GM19455 (cell line): Measurements from ENCODE around the gene TMEM131L.

ENCODE experiments used
- ATAC-seq: cut with Tn5 transposase; IDR thresholded peaks from one replicate; pipeline ENCODE4 v1.9.1; 2021; ENCODE audit not compliant: unreplicated experiment

The TMEM131L gene

DNA sequence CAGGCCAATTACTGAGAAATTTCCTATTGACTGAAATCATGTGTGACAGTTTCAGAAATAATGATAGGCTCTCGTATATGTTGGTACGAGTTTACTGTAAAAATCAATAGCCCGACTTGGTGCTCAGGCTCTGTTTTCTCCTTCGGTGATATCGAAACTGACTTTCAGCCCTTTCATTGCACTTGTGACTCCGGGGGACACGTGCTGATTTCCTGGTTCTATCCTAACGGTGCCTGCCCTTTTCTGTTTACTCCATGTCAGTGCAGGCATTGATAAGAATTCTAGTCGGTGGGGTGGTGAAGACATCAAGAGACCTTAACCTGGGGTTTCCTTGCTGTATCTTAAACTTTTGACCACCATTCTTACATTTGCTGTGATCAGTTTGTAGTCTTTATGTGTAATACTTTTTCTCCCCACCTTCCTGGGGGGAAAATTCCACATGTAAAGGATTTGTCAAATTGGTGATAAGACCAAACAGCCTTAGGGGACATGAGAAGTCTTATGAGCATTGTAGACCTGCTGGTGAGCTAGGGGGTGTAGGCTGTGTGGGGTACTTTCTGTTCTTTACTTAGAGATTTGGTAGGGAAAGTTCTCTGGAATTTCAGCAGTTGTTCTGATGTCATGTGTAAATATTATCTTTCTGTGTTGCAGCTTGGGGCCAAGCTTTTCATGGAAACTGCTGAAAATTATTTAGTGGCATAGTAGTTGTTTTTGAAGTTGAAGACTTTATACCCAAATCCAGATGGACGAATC lies 52.7 kb downstream of the TMEM131L start:
- ATAC-seq, result no peak

DNA sequence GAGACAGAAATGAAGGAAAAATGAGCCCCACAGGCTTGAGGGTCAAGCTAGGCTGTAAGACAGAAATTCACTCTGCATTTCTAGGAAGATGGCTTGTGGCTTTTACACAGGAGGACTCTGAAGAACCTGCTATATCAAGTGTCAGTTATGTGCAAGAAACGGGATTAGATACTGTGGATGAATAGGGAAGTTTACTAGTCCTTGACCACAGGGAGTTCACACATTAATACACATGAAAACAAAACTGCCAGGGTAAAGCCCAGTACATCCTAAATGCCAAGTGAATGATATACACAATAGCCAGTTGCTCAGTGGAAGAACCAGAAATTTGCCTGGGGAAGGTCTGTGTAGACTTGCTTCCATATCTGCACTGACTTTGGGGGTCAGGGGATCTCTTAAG lies 53.5 kb downstream of the TMEM131L start:
- ATAC-seq, result no peak

DNA sequence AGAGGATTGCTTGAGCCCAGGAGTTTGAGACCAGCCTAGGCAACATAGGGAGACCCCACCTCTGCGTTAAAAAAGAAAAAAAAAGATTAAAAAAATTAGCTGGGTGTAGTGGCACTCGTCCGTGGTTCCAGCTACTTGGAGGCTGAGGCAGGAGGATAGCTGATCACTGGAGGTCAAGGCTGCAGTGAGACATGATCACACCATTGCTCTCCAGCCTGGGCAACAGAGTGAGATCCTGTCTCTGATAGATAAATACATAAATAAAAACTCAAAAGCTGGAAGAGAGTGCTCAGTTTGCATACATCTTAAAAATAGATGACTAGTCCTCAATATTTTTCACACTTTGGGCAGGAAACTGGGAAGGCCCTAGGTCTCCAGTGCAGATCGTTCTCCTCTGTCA lies 54.1 kb downstream of the TMEM131L start:
- ATAC-seq, result no peak

DNA sequence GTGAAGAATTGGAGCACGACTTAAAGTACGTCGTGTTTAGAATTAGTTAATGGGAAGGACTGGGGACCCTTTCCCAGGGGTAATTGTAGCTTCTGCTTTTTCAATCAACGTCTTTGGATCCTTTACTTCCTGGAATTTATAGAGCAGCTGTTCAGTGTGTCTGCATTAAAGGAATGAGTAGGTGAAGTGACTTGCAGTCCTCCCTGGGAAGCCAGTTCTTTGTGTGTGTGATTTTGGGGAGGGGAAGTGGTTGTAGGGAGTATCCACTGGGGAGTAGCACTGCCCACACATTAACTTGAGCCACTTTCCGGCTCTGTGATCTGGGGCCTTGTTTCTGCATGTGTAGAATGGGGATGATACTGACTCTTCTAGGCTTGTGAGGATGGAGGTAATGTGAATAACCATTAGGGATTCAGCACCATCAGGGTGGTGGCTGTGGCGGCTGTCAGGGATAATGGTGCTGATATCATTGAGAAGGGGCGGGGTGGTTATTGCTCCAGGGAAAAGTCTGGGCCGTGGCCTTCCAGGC lies 54.7 kb downstream of the TMEM131L start:
- ATAC-seq, result no peak

DNA sequence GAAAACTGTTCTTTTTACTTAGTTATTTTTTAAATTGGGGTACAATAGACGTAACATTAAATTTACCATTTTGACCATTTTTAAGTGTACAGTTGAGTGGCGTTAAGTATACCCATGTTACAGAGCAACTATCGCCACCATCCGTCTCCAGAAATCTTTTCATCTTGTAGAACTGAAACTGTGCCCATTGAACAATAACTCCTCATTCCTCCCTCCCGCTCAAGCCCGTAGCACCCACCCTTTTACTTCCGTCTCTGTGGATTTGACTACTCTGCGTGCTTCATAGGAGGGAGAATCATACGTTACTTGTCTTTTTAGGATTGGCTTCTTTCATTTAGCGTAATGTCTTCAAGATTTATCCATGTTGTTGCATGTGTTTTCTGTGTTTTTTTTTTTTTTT lies 55.3 kb downstream of the TMEM131L start:
- no peak for ATAC-seq

DNA sequence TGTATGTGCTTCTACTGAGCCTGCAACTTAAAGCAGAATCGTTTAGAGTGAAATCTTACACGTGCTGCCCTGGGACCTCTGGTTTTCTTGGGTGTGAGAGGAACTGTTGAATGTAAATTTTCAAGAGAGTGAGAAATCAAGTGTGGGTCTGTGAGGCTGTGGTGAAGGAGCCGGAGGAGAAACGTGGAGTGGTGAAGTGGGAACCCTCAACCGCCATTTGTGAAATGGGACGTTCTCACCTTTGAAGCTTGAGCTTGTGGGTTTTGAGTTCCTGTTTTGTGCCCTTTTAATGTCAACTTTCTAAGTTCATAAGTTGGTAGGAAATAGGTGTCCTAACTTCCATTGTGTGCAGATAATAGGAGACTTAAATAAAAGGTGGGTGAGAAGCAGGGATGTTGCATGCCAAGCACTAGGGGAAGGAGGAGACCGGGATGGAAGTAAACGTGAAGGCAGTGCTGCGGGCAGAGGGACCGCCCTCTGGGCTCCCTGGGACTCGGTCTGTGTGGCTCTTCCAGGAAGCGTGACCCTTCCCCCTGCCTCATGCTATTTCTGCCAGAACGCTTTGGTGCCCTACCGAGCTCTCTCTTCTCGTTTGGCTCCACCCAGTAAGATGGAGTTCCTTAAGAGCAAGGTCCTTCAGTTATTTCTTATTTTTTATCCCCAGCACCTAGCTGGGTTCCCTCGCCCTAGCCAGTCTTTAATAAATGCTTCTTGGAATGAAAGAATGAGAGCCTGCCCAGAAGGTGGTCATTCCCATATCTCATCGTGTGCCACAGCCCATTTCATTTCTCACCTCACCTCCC lies 56.0 kb downstream of the TMEM131L start:
- peak; percentile 42 for ATAC-seq

DNA sequence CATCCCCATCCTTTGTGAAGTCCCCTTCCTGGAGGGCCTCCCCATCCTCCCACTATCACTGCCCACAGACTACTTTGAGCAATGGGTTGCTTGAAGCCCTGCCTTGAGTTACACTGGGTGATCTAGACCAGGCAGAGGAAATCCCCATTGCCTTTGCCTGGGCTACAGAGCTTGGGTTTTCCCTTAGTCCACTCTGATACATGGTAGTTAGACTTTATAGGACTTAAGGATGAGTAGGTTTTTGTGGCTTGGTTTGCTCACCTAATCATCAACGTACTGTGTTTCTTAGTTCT lies 56.6 kb downstream of the TMEM131L start:
- peak; percentile 38 for ATAC-seq

DNA sequence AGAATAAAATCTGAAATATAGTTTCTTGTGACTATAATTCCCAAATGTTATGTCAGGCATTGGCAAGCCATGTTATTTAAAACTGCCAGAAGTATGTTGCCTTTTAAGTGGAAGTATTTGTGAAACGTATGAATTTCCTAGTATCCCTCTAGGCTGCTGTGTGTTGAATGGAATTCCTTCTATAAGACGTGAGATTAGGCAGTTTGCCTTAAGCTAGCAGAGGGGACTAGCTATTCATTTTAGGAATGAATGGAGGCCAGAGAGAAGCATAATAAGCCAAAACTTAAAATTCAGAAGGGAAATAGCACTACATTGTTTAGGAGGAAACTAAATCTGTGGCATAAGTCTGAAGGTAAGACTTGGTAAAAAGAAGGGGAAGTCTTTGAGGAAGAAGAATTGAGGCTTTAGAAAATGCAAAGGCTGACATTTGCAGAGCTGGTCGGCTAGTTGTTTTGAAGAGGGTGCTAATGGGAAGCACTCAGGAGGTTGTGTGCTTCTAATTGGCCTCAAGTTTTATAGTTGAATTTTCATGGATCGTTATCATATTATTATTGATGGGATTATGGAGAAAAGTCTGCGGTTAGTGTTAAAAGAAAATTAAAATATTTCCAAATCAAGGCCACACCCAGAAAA lies 57.1 kb downstream of the TMEM131L start:
- ATAC-seq, result no peak

DNA sequence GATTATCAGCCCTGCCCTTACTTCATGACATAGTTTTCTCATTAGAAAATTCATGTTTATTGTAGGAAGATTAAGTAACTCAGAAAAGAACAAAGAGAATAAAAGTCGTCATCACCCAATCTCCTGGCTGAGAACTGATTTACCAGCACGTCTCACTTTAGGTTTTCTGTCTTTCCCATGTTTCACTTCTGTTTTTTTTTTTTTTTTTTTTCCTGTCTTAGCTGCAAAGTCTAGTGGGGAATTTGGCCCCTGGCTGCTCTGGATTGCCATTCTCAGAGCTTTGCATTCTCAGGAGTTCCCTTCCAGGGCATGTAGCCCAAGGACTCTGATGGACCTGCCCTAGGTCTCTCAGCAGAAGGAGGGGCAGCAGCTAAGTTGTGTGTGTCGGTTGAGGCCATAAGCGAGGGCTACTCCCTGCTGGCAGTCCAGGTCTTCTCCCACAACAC lies 57.8 kb downstream of the TMEM131L start:
- no peak for ATAC-seq

DNA sequence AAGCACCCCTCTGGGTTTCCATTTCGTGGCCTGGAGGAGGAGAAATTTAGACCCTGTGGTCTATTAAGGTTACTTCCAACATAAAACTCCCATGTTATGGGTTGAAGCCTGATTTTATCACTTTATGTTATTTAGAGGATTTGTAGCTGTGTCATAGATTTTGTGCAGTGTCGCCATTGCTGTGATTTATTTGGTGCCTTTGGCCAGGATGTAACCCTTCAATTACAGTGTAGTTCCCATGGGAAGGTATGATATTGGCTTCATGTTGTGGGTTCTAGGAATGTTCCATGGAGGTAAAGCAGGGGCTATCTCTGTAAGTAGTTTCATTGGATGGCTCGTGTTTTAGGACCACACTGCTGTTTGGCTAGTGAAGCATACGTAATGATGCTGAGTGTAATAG lies 58.5 kb downstream of the TMEM131L start:
- no peak for ATAC-seq

DNA sequence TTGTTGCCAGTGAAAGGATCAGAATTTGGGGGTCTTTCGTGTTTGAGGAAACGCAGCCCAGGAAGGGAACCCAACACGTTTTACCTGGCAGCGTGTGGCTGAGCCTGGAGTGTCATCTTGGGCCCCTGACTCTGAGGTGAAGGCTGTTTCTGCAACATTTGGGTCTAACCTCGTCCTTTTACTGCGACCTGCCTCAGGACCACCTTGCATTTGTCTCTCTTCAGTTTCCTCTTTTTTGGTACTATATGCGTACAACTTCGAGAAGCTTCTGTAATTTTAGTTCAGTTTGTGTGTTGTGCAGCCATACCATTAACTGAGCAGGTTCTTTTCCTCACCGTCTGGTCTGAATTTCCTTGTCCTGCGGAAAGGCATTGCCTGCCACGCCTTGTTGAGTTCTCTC lies 61.5 kb downstream of the TMEM131L start:
- ATAC-seq, result no peak

DNA sequence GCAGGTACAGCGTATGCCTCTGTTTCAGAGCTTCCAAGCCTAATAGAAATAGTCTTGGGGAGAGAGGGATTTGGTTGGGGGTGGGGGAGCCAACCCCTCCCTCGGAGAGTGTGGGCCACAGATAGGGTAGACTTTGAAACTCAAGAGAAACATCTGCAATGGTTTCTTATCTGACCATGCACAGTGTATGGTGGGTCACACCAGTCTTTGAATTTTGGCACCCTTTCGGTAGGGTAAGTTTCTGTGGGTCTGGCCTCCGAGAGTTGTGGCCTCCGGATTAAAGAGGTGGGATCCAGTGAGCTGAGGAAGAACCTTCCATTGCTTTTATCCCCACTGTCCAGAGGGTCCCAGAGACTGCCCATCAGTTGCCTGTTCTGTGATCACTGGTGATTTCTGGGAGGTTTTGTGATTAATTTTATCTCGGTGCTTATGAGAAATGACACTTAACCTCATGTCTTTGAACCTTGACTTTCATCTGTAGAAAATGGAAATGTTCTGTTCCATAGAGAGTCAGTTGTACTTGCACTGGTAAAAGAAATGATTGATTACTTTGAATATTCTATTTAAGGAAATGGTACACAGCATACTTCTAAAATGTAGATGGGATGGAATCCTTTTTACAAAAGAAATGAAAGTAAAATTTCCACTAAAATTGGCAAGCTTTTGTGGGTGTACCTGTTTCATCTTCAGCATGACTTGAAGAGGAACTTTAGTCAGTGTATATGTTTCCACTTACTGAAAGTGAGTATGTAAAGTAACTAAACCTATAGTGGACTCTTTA lies 62.7 kb downstream of the TMEM131L start:
- ATAC-seq, result peak; percentile 60

DNA sequence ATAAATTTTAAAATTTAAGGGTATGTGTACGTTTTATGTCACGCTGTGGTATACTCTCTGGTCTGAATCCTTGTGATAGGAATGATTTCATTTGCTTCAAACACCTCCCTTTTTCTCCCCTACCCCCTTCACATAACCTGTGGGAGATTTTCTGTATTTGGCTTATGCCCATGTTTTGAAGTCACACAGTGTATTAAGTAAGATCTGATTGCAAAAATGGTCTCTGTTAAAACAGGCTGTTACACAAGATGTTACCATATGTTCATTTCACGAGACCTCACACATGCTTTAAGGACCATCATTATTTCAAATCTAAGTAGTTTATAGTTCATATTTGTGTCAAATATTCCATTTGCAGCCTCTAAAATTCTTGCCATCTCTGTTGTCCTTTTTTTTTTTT lies 63.5 kb downstream of the TMEM131L start:
- no peak for ATAC-seq

DNA sequence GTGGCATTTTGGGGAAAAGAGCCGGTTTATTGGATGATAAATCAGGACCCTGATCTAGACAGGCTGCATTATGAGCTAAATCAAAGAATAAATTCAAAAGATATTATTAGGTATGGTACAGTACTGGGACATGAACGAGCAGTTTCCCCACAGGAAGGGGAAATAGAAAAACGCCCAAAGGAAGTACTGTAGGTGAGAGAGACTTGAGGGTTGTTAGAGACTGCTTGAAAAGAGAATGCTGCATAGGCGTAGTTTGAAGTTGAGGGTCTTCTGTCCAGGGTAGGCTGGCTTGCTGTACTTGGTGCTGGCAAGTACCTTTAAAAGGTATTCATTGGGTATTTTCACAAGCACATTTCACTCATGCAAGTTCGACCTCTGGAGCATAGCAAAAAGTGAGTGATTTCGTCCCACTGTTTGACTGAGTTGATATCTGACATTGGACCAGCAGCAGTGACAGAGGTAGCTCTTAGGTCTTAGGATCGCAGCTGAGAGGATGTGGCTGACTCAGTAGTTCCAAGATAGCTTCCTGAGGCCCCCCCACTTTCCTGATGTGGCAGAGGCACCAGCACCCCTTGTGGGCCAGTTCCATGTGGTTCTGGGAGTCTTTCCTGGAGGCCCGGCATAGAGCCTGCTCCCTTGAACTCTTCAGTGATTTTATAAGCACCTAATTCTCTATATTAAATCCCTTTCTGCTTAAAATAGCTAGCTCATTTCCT lies 64.3 kb downstream of the TMEM131L start:
- no peak for ATAC-seq

DNA sequence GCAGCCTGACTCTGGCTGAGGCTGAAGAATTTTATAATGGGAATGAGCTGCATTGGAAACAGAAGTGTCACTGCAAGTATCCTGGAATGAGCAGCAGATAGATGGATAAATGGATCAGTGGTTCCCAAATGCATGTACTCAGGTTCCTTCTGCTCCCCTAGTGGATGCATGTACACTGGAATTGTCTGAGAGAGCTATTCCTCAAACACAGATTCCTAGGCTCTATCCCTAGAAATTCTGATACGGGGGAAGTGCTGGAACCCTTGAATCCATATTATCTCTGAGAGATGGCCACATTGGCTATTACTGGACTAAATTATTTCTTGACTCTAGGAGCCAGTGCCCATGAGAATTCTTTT lies 64.8 kb downstream of the TMEM131L start:
- no peak for ATAC-seq

DNA sequence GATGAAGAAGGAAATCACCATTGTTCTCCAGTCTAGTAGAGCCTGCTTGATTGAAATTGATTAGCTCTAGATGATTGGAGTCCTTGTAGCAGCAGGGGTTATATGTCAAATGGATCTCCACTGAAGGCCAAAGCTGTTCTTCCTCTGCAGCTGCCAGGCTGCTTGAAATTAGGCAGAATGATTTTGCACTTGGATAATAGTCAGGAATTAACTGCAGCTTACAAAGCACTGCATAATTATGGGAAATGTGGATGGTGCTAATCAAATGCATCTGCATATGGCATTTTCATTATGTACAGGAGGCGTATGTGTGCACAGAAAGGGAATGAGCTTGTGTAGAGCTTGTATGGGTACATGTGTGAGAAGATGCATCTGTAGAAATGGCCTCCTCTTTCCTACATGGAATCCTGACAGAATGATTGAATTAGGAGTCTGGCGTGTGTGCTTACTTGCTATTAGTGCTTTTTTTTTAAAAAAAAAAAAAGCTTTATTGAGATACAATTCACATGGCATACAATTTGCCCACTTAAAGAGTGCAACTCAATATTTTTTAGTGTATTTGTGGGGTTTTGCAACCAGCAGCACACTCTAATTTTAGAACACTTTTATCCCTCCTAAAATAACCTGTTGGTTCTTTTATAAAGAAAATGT lies 65.9 kb downstream of the TMEM131L start:
- no peak for ATAC-seq

DNA sequence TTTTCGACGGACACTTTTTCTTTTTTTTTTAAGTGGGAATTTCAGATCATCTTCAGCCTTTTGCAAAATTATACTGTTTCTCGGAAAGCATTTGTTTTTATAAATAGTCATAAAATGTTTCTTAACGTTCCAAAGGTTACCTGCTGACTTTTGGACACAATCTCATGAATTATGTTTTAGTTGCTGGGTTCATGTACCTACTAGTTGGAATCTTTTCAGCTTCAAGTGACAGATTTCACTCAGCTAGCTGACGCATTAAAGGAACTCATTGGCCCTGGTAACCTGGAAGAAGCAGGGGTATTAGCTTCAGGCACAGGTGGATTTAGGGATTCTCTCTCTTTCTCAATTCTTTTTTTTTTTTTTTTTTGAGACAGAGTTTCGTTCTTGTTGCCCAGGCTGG lies 66.5 kb downstream of the TMEM131L start:
- ATAC-seq, result no peak

DNA sequence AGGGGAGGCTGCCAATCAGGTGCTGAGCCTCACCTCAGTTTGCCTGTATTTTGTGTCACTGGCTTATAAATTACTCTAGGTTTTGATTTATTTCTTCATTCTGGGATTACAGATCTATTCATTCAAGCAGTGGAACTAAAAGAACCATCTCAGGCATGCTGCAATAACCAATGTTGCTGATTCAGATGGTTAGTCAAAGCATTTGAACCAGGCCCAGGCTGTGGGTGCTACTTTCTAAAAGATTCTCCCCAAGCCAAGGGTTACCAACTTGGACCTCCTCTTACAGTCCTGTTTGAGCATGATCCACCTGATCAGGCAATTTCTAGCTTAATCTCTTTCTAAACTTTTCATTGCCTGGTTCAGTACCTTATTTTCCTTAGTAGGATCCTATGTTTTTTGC lies 67.2 kb downstream of the TMEM131L start:
- ATAC-seq, result no peak

DNA sequence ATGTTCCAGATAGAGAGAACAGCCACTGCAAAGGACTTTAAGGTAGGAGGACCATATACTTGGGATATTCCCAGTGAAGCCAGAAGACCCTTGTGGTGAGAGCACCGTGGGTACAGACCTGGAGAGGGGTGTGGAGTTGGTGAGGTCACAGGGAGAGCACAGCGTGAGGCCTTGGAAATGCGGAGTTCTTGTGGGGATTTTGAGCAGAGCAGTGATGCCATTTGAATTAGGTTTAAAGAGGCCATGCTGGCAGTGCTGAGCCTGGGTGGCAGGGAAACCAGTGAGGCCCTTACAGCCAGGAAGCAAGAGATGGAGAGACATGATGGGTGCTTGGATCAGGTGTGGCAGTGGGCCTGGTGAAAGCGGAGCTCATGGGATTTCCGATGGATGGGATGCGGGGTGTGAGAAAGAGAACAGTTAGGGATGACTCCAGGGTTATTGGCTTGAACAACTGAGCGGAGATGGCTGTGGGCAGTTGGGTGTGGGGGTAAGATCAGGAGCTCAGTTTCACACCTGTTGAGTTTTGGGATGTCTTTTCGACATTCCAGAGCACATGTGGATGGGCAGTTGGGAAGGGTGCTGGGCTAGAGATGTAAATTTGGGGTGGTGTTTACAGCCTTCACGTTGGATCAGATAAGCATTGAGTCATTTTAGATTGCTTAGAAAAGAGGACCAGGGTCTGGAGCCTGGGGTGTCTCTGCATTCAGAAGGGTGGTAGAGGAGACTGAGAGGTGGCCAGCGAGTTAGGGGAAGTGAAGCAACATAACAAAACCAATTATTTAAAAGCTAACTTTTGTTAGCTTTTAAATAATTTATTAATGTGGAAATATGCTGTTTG lies 68.9 kb downstream of the TMEM131L start:
- ATAC-seq, result no peak
